SK-N-SH treated with all-trans-retinoic acid at 6 μM for 48 hours (cell line): ENCODE measurements around the gene THAP12.

ENCODE experiments used
- ATAC-seq: fragments of 200-7000 bp; cut with Tn5 transposase; 3 replicates; pipeline ENCODE4 v1.9.1; 2020; ENCODE audit warnings: mild to moderate bottlenecking, moderate library complexity
- ARNTL ChIP-seq: fragments of 450-650 bp; formaldehyde crosslinking; IDR thresholded peaks from 2 replicates; pipeline ENCODE4 v1.5.0; 2020; ENCODE audit warnings: low read depth, mild to moderate bottlenecking, moderate library complexity, borderline replicate concordance
- BACH2 ChIP-seq: fragments of 250-450 bp; sonication (Bioruptor Pico); IDR thresholded peaks from 2 replicates; pipeline ENCODE4 v1.9.0; 2021; ENCODE audit warnings: mild to moderate bottlenecking, borderline replicate concordance
- CSDC2 ChIP-seq: fragments of 250-450 bp; sonication (Bioruptor Pico); IDR thresholded peaks from 2 replicates; pipeline ENCODE4 v1.5.0; 2020; ENCODE audit warnings: mild to moderate bottlenecking, moderate library complexity
- CSRNP3 ChIP-seq: fragments of 250-450 bp; sonication (Bioruptor Pico); IDR thresholded peaks from 2 replicates; pipeline ENCODE4 v1.5.1; 2021; ENCODE audit warnings: mild to moderate bottlenecking, moderate library complexity
- ESRRG ChIP-seq: fragments of 250-450 bp; sonication (Bioruptor Pico); IDR thresholded peaks from 2 replicates; pipeline ENCODE4 v1.6.1; 2021; ENCODE audit warnings: mild to moderate bottlenecking
- GLIS3 ChIP-seq: fragments of 250-450 bp; sonication (Bioruptor Pico); IDR thresholded peaks from 2 replicates; pipeline ENCODE4 v1.5.0; 2020; ENCODE audit warnings: mild to moderate bottlenecking, moderate library complexity
- OSR1 ChIP-seq: fragments of 250-450 bp; sonication (Bioruptor Pico); IDR thresholded peaks from 2 replicates; pipeline ENCODE4 v1.8.0; 2022; ENCODE audit warnings: moderate library complexity, mild to moderate bottlenecking, inconsistent platforms
- PATZ1 ChIP-seq: fragments of 250-450 bp; sonication (Bioruptor Pico); IDR thresholded peaks from 2 replicates; pipeline ENCODE4 v1.8.0; 2020; ENCODE audit warnings: mild to moderate bottlenecking, moderate library complexity, borderline replicate concordance
- POU6F1 ChIP-seq: fragments of 250-450 bp; sonication (Bioruptor Pico); IDR thresholded peaks from 2 replicates; pipeline ENCODE4 v1.8.0; 2021; ENCODE audit warnings: low read depth, mild to moderate bottlenecking, moderate library complexity, borderline replicate concordance
- PPARA ChIP-seq: fragments of 250-450 bp; sonication (Bioruptor Pico); IDR thresholded peaks from 2 replicates; pipeline ENCODE4 v1.5.0; 2020; ENCODE audit warnings: mild to moderate bottlenecking, borderline replicate concordance
- RARB ChIP-seq: fragments of 250-450 bp; sonication (Bioruptor Pico); IDR thresholded peaks from 2 replicates; pipeline ENCODE4 v1.8.0; 2021; ENCODE audit warnings: mild to moderate bottlenecking, moderate library complexity
- SNAI2 ChIP-seq: fragments of 250-450 bp; sonication (Bioruptor Pico); IDR thresholded peaks from 2 replicates; pipeline ENCODE4 v1.5.0; 2020; ENCODE audit warnings: mild to moderate bottlenecking, moderate library complexity
- TCF4 ChIP-seq: fragments of 250-450 bp; sonication (Bioruptor Pico); IDR thresholded peaks from 2 replicates; pipeline ENCODE4 v1.8.0; 2021; ENCODE audit warnings: mild to moderate bottlenecking, moderate library complexity, borderline replicate concordance
- TOX ChIP-seq: fragments of 250-450 bp; sonication (Bioruptor Pico); IDR thresholded peaks from 2 replicates; pipeline ENCODE4 v1.8.0; 2021; ENCODE audit warnings: mild to moderate bottlenecking, moderate library complexity, borderline replicate concordance
- ZC3H10 ChIP-seq: fragments of 250-450 bp; sonication (Bioruptor Pico); IDR thresholded peaks from 2 replicates; pipeline ENCODE4 v1.5.1; 2021; ENCODE audit warnings: mild to moderate bottlenecking, moderate library complexity
- ZFP3 ChIP-seq: fragments of 250-450 bp; sonication (Bioruptor Pico); IDR thresholded peaks from 2 replicates; pipeline ENCODE4 v1.5.0; 2020; ENCODE audit warnings: mild to moderate bottlenecking, moderate library complexity
- ZNF565 ChIP-seq: fragments of 450-650 bp; formaldehyde crosslinking; conservative IDR thresholded peaks from 2 replicates; pipeline ENCODE4 v1.5.0; 2020; ENCODE audit warnings: low read depth, mild to moderate bottlenecking, moderate library complexity
- ZNF70 ChIP-seq: fragments of 450-650 bp; formaldehyde crosslinking; IDR thresholded peaks from 2 replicates; pipeline ENCODE4 v1.5.0; 2020; ENCODE audit warnings: mild to moderate bottlenecking, moderate library complexity
- ZNF8 ChIP-seq: fragments of 450-650 bp; formaldehyde crosslinking; IDR thresholded peaks from 2 replicates; pipeline ENCODE4 v1.5.0; 2020; ENCODE audit warnings: mild to moderate bottlenecking, moderate library complexity
- TF ChIP-seq, protein P1 (sequence below): fragments of 250-450 bp; sonication (Bioruptor Pico); IDR thresholded peaks from 2 replicates; pipeline ENCODE4 v1.5.0; 2020; ENCODE audit warnings: mild to moderate bottlenecking, moderate library complexity

THAP12 gene

GRCh38 chr11:76322540-76322939 is 58.4 kb downstream of the THAP12 start:
- TF ChIP-seq PATZ1 (CRISPR knock-in tag) (no peak), CSRNP3 (CRISPR knock-in tag) (no peak), GLIS3 (no peak), RARB (CRISPR knock-in tag) (no peak), TOX (CRISPR knock-in tag) (no peak), ARNTL (CRISPR knock-in tag) (no peak), ESRRG (no peak), OSR1 (CRISPR knock-in tag) (no peak), ZNF8 (CRISPR knock-in tag) (no peak), CSDC2 (no peak), POU6F1 (CRISPR knock-in tag) (no peak), ZNF70 (CRISPR knock-in tag) (no peak), TCF4 (no peak)
- TF ChIP-seq, all 23 proteins: peak for 0
- no peak for ATAC-seq

DNA sequence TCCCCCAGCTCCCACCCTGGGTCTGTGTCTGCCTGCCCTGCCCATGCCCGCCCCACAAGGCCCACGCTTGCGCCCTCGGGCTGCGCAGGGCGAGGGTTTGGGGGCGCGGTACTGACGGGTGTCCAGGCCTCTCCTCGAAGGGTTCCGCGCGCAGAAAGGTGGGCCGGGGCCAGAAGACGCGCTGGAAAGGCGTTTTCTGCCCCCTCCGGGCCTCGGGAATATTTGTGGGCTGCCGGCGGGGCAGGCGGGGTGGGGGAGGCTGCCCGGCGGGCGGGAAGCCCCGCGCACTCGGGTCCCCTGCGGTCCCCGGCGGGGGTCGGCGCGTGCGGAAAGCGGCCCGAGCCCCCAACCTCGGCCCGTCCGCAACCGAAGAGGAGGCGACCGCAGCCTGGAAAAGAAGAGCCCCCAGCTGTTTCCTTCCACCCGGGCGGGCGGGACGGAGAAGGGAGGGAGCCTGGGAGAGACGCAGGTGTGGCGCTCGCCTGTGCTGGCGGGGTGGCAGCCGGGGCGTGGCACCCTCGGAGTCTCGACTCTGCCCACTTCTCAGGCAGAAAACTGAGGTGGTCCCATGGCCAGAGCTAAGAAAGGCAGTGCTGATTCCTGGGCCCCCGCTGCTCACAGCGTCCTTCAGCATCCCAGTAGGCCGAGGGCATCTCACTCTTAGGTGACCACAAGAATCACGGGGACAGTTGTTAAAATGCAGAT is 59.0 kb downstream of the THAP12 start:
- no peak for TF ChIP-seq ZNF565 (CRISPR knock-in tag)
- TF ChIP-seq, protein P1, sequence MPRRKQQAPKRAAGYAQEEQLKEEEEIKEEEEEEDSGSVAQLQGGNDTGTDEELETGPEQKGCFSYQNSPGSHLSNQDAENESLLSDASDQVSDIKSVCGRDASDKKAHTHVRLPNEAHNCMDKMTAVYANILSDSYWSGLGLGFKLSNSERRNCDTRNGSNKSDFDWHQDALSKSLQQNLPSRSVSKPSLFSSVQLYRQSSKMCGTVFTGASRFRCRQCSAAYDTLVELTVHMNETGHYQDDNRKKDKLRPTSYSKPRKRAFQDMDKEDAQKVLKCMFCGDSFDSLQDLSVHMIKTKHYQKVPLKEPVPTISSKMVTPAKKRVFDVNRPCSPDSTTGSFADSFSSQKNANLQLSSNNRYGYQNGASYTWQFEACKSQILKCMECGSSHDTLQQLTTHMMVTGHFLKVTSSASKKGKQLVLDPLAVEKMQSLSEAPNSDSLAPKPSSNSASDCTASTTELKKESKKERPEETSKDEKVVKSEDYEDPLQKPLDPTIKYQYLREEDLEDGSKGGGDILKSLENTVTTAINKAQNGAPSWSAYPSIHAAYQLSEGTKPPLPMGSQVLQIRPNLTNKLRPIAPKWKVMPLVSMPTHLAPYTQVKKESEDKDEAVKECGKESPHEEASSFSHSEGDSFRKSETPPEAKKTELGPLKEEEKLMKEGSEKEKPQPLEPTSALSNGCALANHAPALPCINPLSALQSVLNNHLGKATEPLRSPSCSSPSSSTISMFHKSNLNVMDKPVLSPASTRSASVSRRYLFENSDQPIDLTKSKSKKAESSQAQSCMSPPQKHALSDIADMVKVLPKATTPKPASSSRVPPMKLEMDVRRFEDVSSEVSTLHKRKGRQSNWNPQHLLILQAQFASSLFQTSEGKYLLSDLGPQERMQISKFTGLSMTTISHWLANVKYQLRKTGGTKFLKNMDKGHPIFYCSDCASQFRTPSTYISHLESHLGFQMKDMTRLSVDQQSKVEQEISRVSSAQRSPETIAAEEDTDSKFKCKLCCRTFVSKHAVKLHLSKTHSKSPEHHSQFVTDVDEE, result no peak
- no peak for TF ChIP-seq TCF4
- TF ChIP-seq SNAI2, result no peak
- no peak for TF ChIP-seq ZC3H10 (CRISPR knock-in tag)
- TF ChIP-seq OSR1 (CRISPR knock-in tag), result no peak
- TF ChIP-seq ZNF8 (CRISPR knock-in tag), result no peak
- no peak for TF ChIP-seq CSRNP3 (CRISPR knock-in tag)
- no peak for TF ChIP-seq PPARA
- no peak for TF ChIP-seq TOX (CRISPR knock-in tag)
- TF ChIP-seq CSDC2, result no peak
- TF ChIP-seq POU6F1 (CRISPR knock-in tag), result no peak
- TF ChIP-seq ZFP3, result no peak
- no peak for TF ChIP-seq PATZ1 (CRISPR knock-in tag)
- TF ChIP-seq ARNTL (CRISPR knock-in tag), result no peak
- TF ChIP-seq ESRRG, result no peak
- no peak for TF ChIP-seq BACH2 (CRISPR knock-in tag)
- no peak for ATAC-seq
